GM10847 (cell line): ENCODE results near the gene OGDHL.

ENCODE experiments used
- POLR2A ChIP-seq: IDR thresholded peaks from 2 replicates; pipeline ENCODE4 v1.6.1; 2011; ENCODE audit not compliant: insufficient read length; ENCODE audit errors: extremely low read depth

Gene OGDHL

DNA sequence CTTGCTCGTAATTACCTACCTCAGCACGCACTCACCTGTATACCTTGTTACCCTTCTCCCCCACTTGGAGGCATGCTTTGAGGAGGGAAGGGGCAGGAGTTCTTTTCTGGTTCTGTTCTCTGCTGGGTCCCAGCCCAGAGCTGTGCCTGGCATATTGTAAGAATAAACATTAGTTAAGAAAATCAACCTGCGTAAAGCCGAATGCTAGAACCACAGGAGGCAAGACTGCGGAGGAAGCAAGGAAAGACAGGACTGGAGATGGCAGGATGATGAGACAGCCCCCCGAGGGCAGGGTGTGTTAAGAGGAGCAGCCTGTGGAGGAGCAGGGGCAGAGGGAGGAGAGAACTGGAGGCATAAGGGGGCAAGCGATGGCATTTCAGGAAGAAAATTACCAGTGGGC, 73.2 kb downstream of the OGDHL start:
- no peak for TF ChIP-seq POLR2A

DNA sequence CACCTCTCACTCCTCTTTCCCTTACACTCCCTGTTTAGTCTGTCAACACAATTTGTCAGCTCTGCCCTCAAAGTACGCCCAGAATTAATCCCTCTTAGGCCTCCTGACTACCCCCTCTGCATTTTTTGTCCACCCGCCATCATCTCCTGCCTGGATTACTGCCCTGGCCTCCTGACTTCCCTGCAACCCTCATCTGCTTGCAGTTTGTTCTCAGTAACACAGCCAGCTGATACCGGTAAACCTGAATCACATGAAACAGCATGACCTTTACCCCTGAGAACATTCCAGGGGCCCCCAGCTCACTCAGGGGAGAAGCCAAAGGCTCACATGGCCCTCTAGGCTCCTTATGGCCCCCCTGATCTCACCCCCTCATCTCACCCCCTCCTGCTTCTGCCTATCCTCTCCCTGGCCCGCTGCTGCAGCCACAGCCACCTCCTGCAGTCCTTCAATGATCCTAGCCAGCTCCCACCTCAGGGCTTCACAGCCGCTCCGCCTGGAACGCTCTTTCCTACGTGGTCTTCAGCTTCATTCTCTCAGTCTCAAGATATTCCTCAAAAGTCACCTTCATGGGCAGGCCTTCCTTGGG, 73.8 kb downstream of the OGDHL start:
- TF ChIP-seq POLR2A, result no peak

DNA sequence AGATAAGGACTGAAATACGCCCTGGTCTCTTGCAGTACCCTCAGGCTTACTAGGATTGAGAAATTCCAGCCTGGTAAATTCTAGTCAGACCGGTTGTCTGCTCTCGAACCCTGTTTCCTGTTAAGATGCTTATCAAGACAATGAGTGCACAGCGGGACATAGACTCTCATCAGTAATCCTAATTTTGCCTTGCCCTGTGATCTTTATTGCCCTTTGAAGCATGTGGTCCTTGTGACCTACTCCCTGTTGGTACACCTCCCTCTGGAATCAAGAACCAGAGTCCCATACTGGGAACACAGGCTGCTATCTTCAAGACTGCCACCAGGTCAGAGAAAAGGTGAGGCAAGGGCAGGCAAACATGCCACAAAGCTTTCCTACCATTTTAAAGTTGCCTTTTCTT, 75.5 kb downstream of the OGDHL start:
- no peak for TF ChIP-seq POLR2A
